WTC11 (cell line): ENCODE measurements around the gene BMP2K. TPM values are rescaled to one million over a fixed set of nuclear protein-coding genes. Genes with fewer than 3 reads are reported as not detected.

Experiments
- ATAC-seq: fragments of 200-7000 bp; cut with Tn5 transposase; 2 replicates; pipeline ENCODE4 v1.10.0; 2021; ENCODE audit warnings: mild to moderate bottlenecking, moderate library complexity
- CTCF ChIA-PET: fragments of 300-600 bp; sonication (Branson Sonifier 250); formaldehyde crosslinking; loops from one replicate; lab custom pipeline; 2021; ENCODE audit warnings: antibody characterized with exemption; lab: Charles Lee
- POLR2A ChIA-PET: fragments of 350-600 bp; sonication (Branson Sonifier 250); formaldehyde crosslinking; loops from one replicate; lab custom pipeline; 2021; ENCODE audit warnings: antibody characterized with exemption; lab: Charles Lee
- DNase-seq: peaks from one replicate; pipeline ENCODE4 v3.0.0; 2021; ENCODE audit warnings: low spot score
- H3K27ac Mint-ChIP-seq: 2 replicates; pipeline ENCODE4 v1.8.0; 2021; ENCODE audit warnings: mixed read lengths
- H3K27me3 Mint-ChIP-seq: 2 replicates; pipeline ENCODE4 v1.8.0; 2021; ENCODE audit warnings: low read depth, mild to moderate bottlenecking, moderate library complexity, mixed read lengths
- H3K36me3 Mint-ChIP-seq: 2 replicates; pipeline ENCODE4 v1.8.0; 2021; ENCODE audit warnings: mixed read lengths
- H3K4me1 Mint-ChIP-seq: 2 replicates; pipeline ENCODE4 v1.8.0; 2022; ENCODE audit warnings: mixed read lengths
- H3K4me3 Mint-ChIP-seq: 2 replicates; pipeline ENCODE4 v1.8.0; 2021; ENCODE audit warnings: mild to moderate bottlenecking, moderate library complexity, mixed read lengths
- H3K9me3 Mint-ChIP-seq: 2 replicates; pipeline ENCODE4 v1.8.0; 2021; ENCODE audit warnings: mixed read lengths
- ATF6 ChIP-seq: sonication (generic); formaldehyde crosslinking; IDR thresholded peaks from 2 replicates; pipeline ENCODE4 v1.8.1; 2023; ENCODE audit warnings: mild to moderate bottlenecking, missing genetic modification reagents
- CREM ChIP-seq: sonication (generic); formaldehyde crosslinking; IDR thresholded peaks from 2 replicates; pipeline ENCODE4 v1.8.1; 2022; ENCODE audit warnings: mild to moderate bottlenecking, missing genetic modification reagents, moderate library complexity
- ETV6 ChIP-seq: sonication (generic); formaldehyde crosslinking; IDR thresholded peaks from 2 replicates; pipeline ENCODE4 v1.8.1; 2022; ENCODE audit warnings: mild to moderate bottlenecking, missing genetic modification reagents
- FOXJ3 ChIP-seq: sonication (generic); formaldehyde crosslinking; IDR thresholded peaks from 2 replicates; pipeline ENCODE4 v1.9.0; 2021; ENCODE audit warnings: missing genetic modification reagents, mild to moderate bottlenecking, borderline replicate concordance
- FOXK1 ChIP-seq: sonication (generic); formaldehyde crosslinking; IDR thresholded peaks from 2 replicates; pipeline ENCODE4 v1.8.0; 2022; ENCODE audit warnings: mild to moderate bottlenecking, moderate library complexity, missing genetic modification reagents
- FOXP1 ChIP-seq: sonication (generic); formaldehyde crosslinking; IDR thresholded peaks from 2 replicates; pipeline ENCODE4 v1.8.0; 2022; ENCODE audit warnings: missing genetic modification reagents, mild to moderate bottlenecking, moderate library complexity, borderline replicate concordance
- IRF2 ChIP-seq: sonication (generic); formaldehyde crosslinking; IDR thresholded peaks from 2 replicates; pipeline ENCODE4 v1.8.0; 2022; ENCODE audit warnings: low read depth, missing genetic modification reagents, borderline replicate concordance
- MAX ChIP-seq: sonication (generic); formaldehyde crosslinking; IDR thresholded peaks from 2 replicates; pipeline ENCODE4 v1.8.0; 2022; ENCODE audit warnings: mild to moderate bottlenecking, missing genetic modification reagents
- PREB ChIP-seq: sonication (generic); formaldehyde crosslinking; IDR thresholded peaks from 2 replicates; pipeline ENCODE4 v1.8.1; 2022; ENCODE audit warnings: mild to moderate bottlenecking, missing genetic modification reagents, moderate library complexity, borderline replicate concordance
- PRRX2 ChIP-seq: fragments of 250-450 bp; sonication (Bioruptor Pico); IDR thresholded peaks from 2 replicates; pipeline ENCODE4 v1.8.0; 2021; ENCODE audit warnings: mild to moderate bottlenecking
- STAT6 ChIP-seq: sonication (generic); formaldehyde crosslinking; conservative IDR thresholded peaks from 2 replicates; pipeline ENCODE4 v1.8.1; 2023; ENCODE audit warnings: mild to moderate bottlenecking, low read depth, missing genetic modification reagents, moderate library complexity
- TCF7 ChIP-seq: sonication (generic); formaldehyde crosslinking; IDR thresholded peaks from 2 replicates; pipeline ENCODE4 v1.8.0; 2022; ENCODE audit warnings: mild to moderate bottlenecking, low read depth, missing genetic modification reagents, moderate library complexity
- TEAD1 ChIP-seq: sonication (generic); formaldehyde crosslinking; IDR thresholded peaks from 2 replicates; pipeline ENCODE4 v1.8.0; 2022; ENCODE audit warnings: mild to moderate bottlenecking, missing genetic modification reagents
- TEAD4 ChIP-seq: sonication (generic); formaldehyde crosslinking; IDR thresholded peaks from 2 replicates; pipeline ENCODE4 v1.8.0; 2022; ENCODE audit warnings: mild to moderate bottlenecking, missing genetic modification reagents
- USF2 ChIP-seq: sonication (generic); formaldehyde crosslinking; IDR thresholded peaks from 2 replicates; pipeline ENCODE4 v1.8.1; 2023; ENCODE audit warnings: mild to moderate bottlenecking, missing genetic modification reagents, moderate library complexity
- ZNF138 ChIP-seq: sonication (generic); formaldehyde crosslinking; conservative IDR thresholded peaks from 2 replicates; pipeline ENCODE4 v1.8.1; 2022; ENCODE audit warnings: mild to moderate bottlenecking, moderate library complexity, missing genetic modification reagents
- ZNF219 ChIP-seq: sonication (generic); formaldehyde crosslinking; IDR thresholded peaks from 2 replicates; pipeline ENCODE4 v1.8.0; 2023; ENCODE audit warnings: missing genetic modification reagents, mild to moderate bottlenecking, borderline replicate concordance
- ZNF263 ChIP-seq: sonication (generic); formaldehyde crosslinking; IDR thresholded peaks from 2 replicates; pipeline ENCODE4 v1.8.1; 2022; ENCODE audit warnings: low read depth, mild to moderate bottlenecking, moderate library complexity, missing genetic modification reagents
- ZNF512 ChIP-seq: sonication (generic); formaldehyde crosslinking; IDR thresholded peaks from 2 replicates; pipeline ENCODE4 v1.8.1; 2022; ENCODE audit warnings: missing genetic modification reagents, borderline replicate concordance
- ZNF532 ChIP-seq: fragments of 250-450 bp; sonication (Bioruptor Pico); IDR thresholded peaks from 2 replicates; pipeline ENCODE4 v1.9.0; 2021; ENCODE audit warnings: mild to moderate bottlenecking, borderline replicate concordance
- total RNA-seq: library from RNA; stranded (reverse); gene quantifications from 3 replicates; pipeline ENCODE4 v1.2.3, GENCODE V29; 2021

BMP2K gene
- total RNA-seq, 1 experiment from 2014 or later, result 19.9 TPM

GRCh38 chr4:78763763-78764387 lies 12.3 kb upstream of the BMP2K start:
- H3K36me3 Mint-ChIP-seq, result no peaks in the 10 kb centered on the region

More at GRCh38 chr4:78763763-78764387, 12.3 kb upstream of the BMP2K start:
- H3K4me3 Mint-ChIP-seq, result no peak overlapping the region
- H3K27me3 Mint-ChIP-seq, result no peaks in the 10 kb centered on the region
- DNase-seq (no peak), ATAC-seq (no peak)
- no peaks in the 10 kb centered on the region for H3K9me3 Mint-ChIP-seq
- ChIA-PET POLR2A (no interaction called here), CTCF (no interaction called here)
- no peak overlapping the region for H3K27ac Mint-ChIP-seq
- TF ChIP-seq ATF6 (no peak), PRRX2 (CRISPR knock-in tag) (no peak), ZNF512 (CRISPR knock-in tag) (no peak), FOXK1 (no peak), MAX (no peak), ETV6 (no peak), PREB (no peak), ZNF532 (CRISPR knock-in tag) (no peak), TEAD4 (CRISPR knock-in tag) (no peak), CREM (CRISPR knock-in tag) (no peak), ZNF219 (no peak), TCF7 (CRISPR knock-in tag) (no peak), USF2 (CRISPR knock-in tag) (no peak), TEAD1 (no peak), ZNF138 (CRISPR knock-in tag) (no peak), IRF2 (CRISPR knock-in tag) (no peak), FOXP1 (no peak), STAT6 (no peak), FOXJ3 (CRISPR knock-in tag) (no peak), ZNF263 (CRISPR knock-in tag) (no peak)
- TF ChIP-seq, all 79 proteins: peak for 0
- H3K4me1 Mint-ChIP-seq, result peaks cover 5% of the 10 kb centered on the region
